Esophagus muscularis mucosa (tissue), 4 donors: ENCODE measurements around the gene ALS2. TPM values are rescaled to one million over a fixed set of nuclear protein-coding genes. Genes with fewer than 3 reads are reported as not detected.

Source experiments
- DNase-seq: peaks from one replicate; pipeline ENCODE4 v3.0.0-alpha.2; 2017; ENCODE audit errors: extremely low spot score
- H3K27ac ChIP-seq, 4 donors: fragments of 200-600 bp; sonication (generic); replicated peaks in 1 of 4; 1 replicate in 3 of 4; 2 replicates in 1 of 4; pipeline ENCODE4 v1.5.1; 2016 to 2019; ENCODE audit warnings: mild to moderate bottlenecking in 1 of 4
- H3K27me3 ChIP-seq, 4 donors: fragments of 200-600 bp; sonication (generic); one replicate each; pipeline versions ENCODE4 v1.5.1 to v1.6.0; 2016 to 2019
- H3K36me3 ChIP-seq, 4 donors: fragments of 200-600 bp; sonication (generic); one replicate each; pipeline ENCODE4 v1.5.1; 2016 to 2019
- H3K4me1 ChIP-seq, 4 donors: fragments of 200-600 bp; sonication (generic); one replicate each; pipeline ENCODE4 v1.5.1; 2016 to 2019
- H3K4me3 ChIP-seq, 4 donors: fragments of 200-600 bp; sonication (generic); 1 replicate in 2 of 4; 2 replicates in 2 of 4; pipeline ENCODE4 v1.5.1; 2016 to 2019; ENCODE audit warnings: mild to moderate bottlenecking in 4 of 4, moderate library complexity in 1 of 4
- H3K9me3 ChIP-seq, 4 donors: fragments of 200-600 bp; sonication (generic); 1 replicate in 3 of 4; 2 replicates in 1 of 4; pipeline ENCODE4 v1.5.1; 2016 to 2019
- EP300 ChIP-seq: sonication (generic); formaldehyde crosslinking; IDR thresholded peaks from one replicate; pipeline ENCODE4 v1.6.1; 2017; ENCODE audit warnings: antibody characterized with exemption
- POLR2A ChIP-seq: fragments of 450-650 bp; IDR thresholded peaks from one replicate; pipeline ENCODE4 v1.6.1; 2017; ENCODE audit warnings: antibody characterized with exemption, moderate library complexity, mild to moderate bottlenecking, low read depth
- POLR2AphosphoS5 ChIP-seq, 2 donors: sonication (generic); formaldehyde crosslinking; IDR thresholded peaks; one replicate each; pipeline ENCODE4 v1.6.1; 2017; ENCODE audit warnings: antibody characterized with exemption in 2 of 2
- WGBS: methylation state at CpG from one replicate; pipeline ENCODE4 v1.1.5; 2018; 5-methylcytosine and 5-hydroxymethylcytosine counted together
- intact Hi-C: fragments of 100-400 bp; cut with DNase I; formaldehyde crosslinking; loops from one replicate; pipeline ENCODE4 v1.15.1; 2023
- total RNA-seq, 4 donors: library from RNA; depleted of rRNA; stranded (reverse); fragments of >200 nt; gene quantifications; one replicate each; pipeline versions ENCODE4 v1.1.0 to v1.2.1, GENCODE V29; 2016
- TF ChIP-seq, protein P1 (sequence below), 3 experiments: fragments of 200-600 bp in 2 of 3; fragments of 450-650 bp in 1 of 3; sonication (generic) in 2 of 3; IDR thresholded peaks; one replicate each; pipeline ENCODE4 v1.5.1; 2017 to 2019; ENCODE audit warnings: antibody characterized with exemption in 3 of 3, mild to moderate bottlenecking in 2 of 3, moderate library complexity in 1 of 3

ALS2 gene
- total RNA-seq, 4 donors from 2014 or later, result 12.6 to 22.4 (median 17.0) TPM

DNA sequence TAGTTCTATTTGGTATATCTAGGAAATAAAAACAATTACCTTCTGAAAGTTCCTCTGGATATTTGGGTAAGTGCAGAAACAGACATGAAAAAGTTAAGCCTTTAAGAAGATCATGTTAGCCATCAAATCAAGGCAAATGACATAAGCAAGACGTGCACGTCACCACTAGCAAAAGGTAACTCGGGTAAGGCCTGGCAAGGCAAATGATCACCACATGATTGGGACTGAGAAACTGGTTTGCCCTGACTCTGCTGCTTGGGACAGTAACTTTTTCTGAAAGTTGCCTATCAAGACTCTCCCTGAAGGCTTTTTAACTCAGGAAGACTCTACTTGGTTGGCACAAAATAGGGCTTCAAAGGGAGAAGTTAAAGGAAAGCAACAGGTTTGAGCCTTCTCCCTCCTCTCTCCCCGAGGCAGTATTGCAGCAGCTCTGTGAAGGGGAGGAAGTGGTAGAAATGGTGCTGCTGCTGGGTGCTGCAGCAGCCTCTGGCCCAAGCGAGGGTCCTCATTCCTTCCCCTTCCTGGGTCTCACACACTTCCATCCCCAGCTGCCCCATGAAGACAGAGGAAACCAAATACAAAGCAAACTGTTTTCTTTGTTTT is 120.3 kb downstream of the ALS2 start:
- no peaks in the 10 kb centered on the region for H3K27me3 ChIP-seq
- DNase-seq, result no peak
- no peak overlapping the region for H3K27ac ChIP-seq
- no peaks in the 10 kb centered on the region for H3K9me3 ChIP-seq
- TF ChIP-seq POLR2AphosphoS5 (IDR thresholded peaks at IDR 0.05), result no peak
- no peak for TF ChIP-seq EP300
- no peak for TF ChIP-seq POLR2A
- TF ChIP-seq, protein P1, sequence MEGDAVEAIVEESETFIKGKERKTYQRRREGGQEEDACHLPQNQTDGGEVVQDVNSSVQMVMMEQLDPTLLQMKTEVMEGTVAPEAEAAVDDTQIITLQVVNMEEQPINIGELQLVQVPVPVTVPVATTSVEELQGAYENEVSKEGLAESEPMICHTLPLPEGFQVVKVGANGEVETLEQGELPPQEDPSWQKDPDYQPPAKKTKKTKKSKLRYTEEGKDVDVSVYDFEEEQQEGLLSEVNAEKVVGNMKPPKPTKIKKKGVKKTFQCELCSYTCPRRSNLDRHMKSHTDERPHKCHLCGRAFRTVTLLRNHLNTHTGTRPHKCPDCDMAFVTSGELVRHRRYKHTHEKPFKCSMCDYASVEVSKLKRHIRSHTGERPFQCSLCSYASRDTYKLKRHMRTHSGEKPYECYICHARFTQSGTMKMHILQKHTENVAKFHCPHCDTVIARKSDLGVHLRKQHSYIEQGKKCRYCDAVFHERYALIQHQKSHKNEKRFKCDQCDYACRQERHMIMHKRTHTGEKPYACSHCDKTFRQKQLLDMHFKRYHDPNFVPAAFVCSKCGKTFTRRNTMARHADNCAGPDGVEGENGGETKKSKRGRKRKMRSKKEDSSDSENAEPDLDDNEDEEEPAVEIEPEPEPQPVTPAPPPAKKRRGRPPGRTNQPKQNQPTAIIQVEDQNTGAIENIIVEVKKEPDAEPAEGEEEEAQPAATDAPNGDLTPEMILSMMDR (IDR thresholded peaks at IDR 0.05), result no peak
- H3K4me1 ChIP-seq, result no peaks in the 10 kb centered on the region
- WGBS, result 78% methylated on average over 5 of the region's 5 CpGs
- intact Hi-C loops, result no loop called here
- no peaks in the 10 kb centered on the region for H3K36me3 ChIP-seq
- no peak overlapping the region for H3K4me3 ChIP-seq

DNA sequence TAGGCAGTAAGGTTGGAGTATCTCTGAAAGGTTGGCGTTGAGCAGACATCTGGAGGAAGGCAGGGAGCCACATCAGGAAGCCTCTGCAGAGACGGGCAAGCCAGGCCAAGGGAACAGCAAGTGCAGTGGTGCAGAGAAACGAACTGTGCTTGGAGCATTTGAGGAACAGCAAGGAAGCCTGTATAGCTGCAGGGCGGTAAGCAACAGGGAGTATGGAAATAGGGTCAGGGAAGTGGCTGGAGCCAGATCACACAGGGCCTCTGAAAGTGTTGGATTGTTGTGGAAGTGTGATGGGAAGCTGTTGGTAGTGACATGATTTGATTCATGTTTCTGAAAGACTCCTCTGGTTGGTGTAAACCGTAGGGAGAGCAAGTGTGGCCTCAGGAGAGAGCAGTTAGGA is 124.0 kb downstream of the ALS2 start:
- no peaks in the 10 kb centered on the region for H3K9me3 ChIP-seq
- TF ChIP-seq EP300 (no peak), POLR2AphosphoS5 (IDR thresholded peaks at IDR 0.05) (no peak), POLR2A (no peak)
- TF ChIP-seq, protein P1 (IDR thresholded peaks at IDR 0.05), result no peak

DNA sequence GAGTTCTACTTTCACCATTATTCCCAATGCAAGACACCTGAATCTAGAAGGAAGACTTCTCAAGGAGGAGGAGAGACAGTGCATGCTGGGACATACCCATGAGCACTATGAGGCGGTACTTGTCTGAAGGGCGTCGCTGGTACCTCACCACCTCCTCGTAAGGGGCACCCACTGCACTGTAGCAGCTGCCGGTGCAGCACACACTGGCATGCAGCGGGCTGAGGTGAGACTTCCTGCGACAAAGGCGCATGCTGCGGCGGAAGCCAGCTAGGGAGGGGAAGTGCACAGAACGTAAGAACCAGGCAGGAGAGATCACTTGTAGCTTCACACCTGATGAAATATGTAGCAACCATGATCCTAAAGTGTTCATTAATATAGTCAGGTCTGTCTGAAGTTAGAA is 124.6 kb downstream of the ALS2 start:
- no peaks in the 10 kb centered on the region for H3K27me3 ChIP-seq
- no peak overlapping the region for H3K4me3 ChIP-seq
- TF ChIP-seq, protein P1 (IDR thresholded peaks at IDR 0.05), result no peak
- TF ChIP-seq EP300 (no peak), POLR2AphosphoS5 (IDR thresholded peaks at IDR 0.05) (no peak), POLR2A (no peak)
- peaks cover 0 to 9% (median 0%) of the 10 kb centered on the region in 4 donors for H3K4me1 ChIP-seq
- H3K36me3 ChIP-seq, result no peaks in the 10 kb centered on the region
- intact Hi-C loops, result no loop called here
- 91% methylated on average over 11 of the region's 11 CpGs for WGBS
- H3K9me3 ChIP-seq, result no peaks in the 10 kb centered on the region
- no peak for DNase-seq
- H3K27ac ChIP-seq, result no peak overlapping the region

More for the DNA sequence above, 124.0 kb downstream of the ALS2 start:
- DNase-seq, result no peak
- H3K4me1 ChIP-seq, result peaks cover 0 to 9% (median 0%) of the 10 kb centered on the region in 4 donors
- H3K36me3 ChIP-seq, result no peaks in the 10 kb centered on the region
- H3K4me3 ChIP-seq, result no peak overlapping the region
- WGBS, result 80% methylated on average over 5 of the region's 5 CpGs
- no peak overlapping the region for H3K27ac ChIP-seq
- intact Hi-C loops, result no loop called here
- no peaks in the 10 kb centered on the region for H3K27me3 ChIP-seq

DNA sequence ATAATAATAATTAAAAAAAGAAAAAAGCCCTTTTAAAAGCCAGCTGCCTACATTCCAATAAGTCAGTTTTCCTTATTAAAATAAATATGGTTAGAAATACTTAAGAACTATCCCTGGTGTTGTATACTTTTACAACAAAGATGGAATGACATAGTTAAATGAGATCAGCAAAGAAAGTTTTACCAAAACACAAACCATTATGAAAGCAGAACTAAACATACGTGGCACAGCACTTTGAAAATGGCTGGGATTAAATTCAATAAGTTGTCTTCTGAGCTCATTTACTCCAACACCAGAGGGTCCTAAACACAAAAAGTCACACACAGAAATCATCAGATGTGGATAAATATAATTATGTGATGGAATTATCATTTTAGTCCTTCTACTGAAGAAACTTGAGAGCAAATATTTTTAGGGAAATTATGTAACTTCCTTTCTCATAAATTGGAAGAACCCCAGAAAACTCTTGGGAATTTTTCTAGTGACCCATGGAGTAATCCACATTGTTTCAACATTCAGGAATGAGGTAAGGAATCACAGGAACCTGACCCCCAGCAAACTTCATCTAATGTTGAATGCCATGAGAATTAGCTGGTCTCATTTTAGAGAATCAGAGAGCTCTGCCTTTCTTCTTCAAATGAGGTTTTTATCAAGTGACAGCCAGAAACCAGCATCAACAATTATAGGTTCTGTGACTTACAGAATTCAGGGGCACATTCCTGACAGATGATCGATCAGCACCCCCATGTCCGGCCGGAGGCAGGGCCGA is 125.9 kb downstream of the ALS2 start:
- no peaks in the 10 kb centered on the region for H3K27me3 ChIP-seq
- H3K9me3 ChIP-seq, result no peaks in the 10 kb centered on the region
- no peaks in the 10 kb centered on the region for H3K36me3 ChIP-seq
- no peak for DNase-seq
- TF ChIP-seq EP300 (no peak), POLR2A (no peak), POLR2AphosphoS5 (IDR thresholded peaks at IDR 0.05) (no peak)
- TF ChIP-seq, protein P1 (IDR thresholded peaks at IDR 0.05), result no peak
- peaks cover 0 to 9% (median 0%) of the 10 kb centered on the region in 4 donors for H3K4me1 ChIP-seq
- H3K4me3 ChIP-seq, result no peak overlapping the region
- 90% methylated on average over 5 of the region's 5 CpGs for WGBS
- intact Hi-C loops, result no loop called here
- no peak overlapping the region for H3K27ac ChIP-seq
